ENCODE results near the gene ING4.

DNA sequence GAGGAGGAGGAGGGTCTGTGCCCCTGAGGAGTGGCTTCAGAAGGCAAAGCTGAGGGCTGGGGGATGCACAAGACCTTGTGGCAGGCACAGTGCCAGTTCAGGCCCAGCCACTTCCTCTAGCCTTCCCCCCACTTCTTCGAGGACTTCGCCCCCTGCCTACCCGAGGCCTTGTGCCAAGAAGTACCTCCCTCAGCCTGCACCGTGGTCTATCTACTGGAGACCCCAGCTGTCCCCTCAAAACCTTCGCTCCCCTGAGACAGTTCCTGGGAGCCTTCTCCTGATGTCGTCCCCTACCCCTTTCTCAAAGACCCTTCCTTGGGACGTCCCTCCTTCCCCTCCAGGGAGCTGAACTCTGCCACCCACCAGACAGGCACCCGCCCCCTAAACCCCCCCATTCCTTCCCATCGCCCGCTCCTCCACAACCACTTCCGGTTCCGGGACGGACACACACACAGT lies 25.7 kb upstream of the ING4 start:
- TF ChIP-seq, protein P1, sequence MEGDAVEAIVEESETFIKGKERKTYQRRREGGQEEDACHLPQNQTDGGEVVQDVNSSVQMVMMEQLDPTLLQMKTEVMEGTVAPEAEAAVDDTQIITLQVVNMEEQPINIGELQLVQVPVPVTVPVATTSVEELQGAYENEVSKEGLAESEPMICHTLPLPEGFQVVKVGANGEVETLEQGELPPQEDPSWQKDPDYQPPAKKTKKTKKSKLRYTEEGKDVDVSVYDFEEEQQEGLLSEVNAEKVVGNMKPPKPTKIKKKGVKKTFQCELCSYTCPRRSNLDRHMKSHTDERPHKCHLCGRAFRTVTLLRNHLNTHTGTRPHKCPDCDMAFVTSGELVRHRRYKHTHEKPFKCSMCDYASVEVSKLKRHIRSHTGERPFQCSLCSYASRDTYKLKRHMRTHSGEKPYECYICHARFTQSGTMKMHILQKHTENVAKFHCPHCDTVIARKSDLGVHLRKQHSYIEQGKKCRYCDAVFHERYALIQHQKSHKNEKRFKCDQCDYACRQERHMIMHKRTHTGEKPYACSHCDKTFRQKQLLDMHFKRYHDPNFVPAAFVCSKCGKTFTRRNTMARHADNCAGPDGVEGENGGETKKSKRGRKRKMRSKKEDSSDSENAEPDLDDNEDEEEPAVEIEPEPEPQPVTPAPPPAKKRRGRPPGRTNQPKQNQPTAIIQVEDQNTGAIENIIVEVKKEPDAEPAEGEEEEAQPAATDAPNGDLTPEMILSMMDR (IDR thresholded peaks at IDR 0.05): no peak
- no peak for TF ChIP-seq POLR2A (IDR thresholded peaks at IDR 0.05)
- TF ChIP-seq EP300 (IDR thresholded peaks at IDR 0.05): no peak
- TF ChIP-seq POLR2AphosphoS5 (IDR thresholded peaks at IDR 0.05): no peak

Data from stomach (tissue), 4 donors.